ENCODE measurements around the gene TBL2.
"Not testable (repeated sequence)": the region's sequence is repeated elsewhere in the genome, so short reads cannot be mapped to it uniquely, and the experiment has no call there.

Gene TBL2, protein sequence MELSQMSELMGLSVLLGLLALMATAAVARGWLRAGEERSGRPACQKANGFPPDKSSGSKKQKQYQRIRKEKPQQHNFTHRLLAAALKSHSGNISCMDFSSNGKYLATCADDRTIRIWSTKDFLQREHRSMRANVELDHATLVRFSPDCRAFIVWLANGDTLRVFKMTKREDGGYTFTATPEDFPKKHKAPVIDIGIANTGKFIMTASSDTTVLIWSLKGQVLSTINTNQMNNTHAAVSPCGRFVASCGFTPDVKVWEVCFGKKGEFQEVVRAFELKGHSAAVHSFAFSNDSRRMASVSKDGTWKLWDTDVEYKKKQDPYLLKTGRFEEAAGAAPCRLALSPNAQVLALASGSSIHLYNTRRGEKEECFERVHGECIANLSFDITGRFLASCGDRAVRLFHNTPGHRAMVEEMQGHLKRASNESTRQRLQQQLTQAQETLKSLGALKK
- total RNA-seq, result 13.1 reads per million, percentile 37 among the genes with 10 or more reads in this experiment

DNA sequence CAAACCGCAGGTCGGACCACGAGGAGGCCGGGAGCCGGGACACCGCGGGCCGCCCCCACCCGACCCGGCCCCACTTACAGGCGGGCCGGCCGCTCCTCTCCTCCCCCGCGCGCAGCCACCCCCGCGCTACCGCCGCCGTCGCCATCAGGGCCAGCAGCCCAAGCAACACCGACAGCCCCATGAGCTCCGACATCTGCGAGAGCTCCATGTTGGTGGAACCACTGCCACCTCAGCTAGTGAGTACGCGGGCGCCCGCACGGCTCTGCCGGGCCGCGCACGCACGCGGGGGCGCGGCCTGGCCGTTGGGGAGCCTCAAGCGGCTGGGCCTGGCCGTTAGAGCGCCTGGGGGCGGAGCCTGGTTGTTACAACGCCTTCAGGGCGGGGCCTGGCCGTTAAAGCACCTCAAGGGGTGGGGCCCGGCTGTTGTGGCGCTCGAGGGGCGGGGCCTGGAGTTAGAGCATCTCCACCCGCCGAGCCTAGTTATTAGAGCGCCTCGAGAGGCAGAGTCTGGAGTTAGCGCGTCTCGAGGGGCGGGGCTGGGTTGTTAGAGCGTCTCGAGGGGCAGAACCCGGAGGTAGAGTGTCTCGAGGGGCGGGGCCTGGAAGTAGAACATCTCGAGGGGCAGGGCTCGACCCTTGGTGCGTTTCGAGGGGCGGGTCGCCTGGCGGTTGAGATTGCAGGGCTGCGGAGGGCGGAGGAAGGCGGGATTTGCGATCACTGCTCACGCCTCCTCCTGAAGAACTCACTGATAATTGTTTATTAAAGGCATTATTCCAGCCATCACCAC lies at the start of gene TBL2:
Gene TBL2, minus strand, starts transcription at position 238 of the 787 bp plus-strand sequence. Its CDS starts 30 bp downstream, at position 208.
- DNase-seq, result peak; percentile 99

DNA sequence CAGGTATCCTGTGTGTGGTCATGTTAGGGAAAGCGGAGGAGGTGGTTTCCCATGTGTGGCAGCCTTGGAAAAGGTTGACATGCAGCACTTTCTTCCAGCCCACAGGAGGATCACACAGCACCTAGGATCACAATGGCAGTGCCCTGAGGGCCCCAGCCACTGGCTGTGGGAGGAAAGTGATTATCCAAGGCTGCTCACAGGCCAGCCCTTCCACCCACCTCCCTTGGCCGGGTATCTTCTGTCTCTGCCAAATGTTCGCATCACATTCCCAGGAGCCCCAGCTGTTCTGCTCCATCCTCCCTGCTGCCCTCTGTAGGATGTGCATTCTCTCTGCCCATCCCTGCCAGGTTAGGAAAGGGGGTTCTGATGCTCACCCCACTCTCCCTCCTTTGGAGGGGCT lies 48.4 kb upstream of the TBL2 start:
- no peak for DNase-seq

DNA sequence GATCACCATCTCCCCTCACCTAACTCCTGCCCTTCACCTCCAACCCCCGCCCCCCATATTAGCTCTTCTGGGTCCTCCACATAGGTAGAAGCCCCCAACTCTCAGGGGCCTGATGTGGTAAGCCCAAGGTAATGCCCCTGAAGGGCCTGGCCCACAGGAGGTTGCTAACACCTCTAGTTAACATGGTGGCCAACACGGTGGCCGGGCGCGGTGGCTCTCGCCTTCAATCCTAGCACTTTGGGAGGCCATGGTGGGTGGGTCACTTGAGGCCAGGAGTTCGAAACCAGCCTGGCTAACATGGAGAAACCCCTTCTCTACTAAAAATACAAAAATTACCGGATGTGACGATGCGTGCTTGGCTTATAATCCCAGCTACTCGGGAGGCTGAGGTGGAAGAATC lies 46.9 kb upstream of the TBL2 start:
- DNase-seq, result no peak

DNA sequence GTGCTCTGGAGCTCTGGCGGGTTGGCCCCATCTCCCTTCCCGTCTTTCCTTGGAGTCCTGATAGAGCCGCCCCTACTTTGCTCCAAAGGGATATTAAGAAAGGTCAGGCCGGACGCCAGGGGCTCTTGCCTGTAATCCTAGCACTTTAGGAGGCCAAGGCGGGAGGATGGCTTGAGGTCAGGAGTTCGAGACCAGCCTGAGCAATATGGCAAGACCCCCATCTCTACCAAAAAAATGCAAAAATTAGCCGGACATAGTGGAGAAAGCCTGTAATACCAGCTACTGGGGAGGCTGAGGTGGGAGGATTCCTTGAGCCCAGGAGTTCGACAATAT lies 46.3 kb upstream of the TBL2 start:
- no peak for DNase-seq

DNA sequence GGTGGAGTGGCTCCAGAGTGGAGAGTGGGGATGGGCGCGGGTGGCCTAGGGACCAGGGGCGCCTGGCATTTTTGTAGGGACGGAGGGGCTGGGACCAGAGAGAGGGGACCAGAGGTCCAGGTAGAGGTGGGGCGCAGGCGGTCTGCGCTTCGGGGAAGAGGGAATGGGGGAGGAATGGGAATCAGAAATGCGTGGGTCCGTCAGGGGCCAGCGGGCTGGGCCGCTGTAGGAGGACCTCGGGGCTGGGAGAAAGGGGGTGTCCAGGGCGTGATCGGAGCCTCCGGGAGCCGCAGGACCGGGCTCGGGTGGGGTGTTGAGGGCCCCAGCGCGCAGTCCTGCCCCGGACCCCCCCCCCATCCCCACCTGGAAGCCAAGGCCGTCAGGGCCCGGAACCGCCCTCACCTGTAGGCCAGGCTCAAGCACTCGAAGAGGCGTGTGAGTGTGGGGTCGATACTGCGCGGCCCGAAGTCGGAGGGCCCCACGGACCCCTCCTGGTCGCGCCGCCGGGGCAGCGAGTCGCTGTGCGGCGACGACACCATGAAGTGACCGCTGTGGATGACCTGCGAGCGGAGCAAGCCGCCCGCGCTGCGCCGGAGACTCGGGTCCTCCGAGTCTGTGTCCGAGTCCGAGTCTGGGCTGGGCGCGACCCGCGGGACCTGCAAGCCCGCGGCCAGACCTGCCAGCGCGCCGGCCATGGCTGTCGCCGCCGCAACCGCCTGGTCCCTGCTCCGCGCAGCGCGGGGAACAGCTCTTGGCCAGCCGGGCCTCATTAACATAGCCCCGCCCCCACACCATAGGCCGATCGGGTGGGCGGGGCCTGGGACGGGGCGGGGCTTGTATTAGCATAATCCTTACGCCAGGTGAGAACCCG lies 45.7 kb upstream of the TBL2 start, which contains the start of gene MLXIPL:
Gene MLXIPL, minus strand, starts transcription at position 725 of the 871 bp plus-strand sequence. Its CDS starts 30 bp downstream, at position 695.
- DNase-seq, result peak; percentile 34

DNA sequence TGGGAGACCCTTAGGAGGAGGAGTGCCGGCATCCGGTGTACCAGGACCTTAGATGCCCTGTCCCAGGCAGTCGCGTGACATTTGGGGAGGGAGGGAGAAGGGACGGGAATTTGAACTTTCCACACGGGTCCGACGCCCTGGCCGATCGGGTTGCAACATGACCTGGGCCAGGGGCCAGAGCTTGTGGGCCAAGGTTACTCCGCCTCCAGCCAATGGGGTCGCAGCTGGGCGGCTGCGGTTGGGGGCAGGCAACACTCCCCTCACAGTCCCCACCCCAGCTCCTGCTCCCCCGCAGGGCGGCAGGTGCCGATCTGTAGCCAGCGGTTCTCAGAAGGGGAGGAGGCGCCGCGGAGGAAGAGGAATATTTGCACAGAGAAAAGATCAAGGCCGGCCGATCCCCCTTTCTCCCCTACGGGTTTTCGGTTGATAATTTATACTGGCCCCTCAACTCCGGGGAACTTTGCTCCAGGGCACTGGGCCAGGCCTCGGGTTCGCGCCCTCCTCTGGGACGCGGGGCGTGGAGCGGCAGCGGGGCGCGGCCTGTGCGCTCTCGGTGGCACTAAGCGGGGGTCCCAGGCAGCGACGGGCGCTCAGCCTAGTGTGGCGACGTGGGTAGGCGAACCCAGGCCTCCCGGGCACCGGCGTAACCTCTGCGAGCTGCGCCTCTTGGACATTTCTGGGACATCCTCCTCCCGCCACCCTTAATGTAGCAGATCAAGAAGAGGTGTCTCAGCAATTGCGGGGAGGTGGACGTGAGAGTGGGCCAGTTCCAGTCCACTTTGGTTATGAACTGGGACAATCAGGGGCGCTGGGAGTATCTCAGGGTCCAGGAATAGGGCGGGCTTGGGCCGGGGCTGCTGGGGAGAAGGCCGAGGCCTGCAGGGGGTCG lies 44.8 kb upstream of the TBL2 start:
- DNase-seq, result no peak

DNA sequence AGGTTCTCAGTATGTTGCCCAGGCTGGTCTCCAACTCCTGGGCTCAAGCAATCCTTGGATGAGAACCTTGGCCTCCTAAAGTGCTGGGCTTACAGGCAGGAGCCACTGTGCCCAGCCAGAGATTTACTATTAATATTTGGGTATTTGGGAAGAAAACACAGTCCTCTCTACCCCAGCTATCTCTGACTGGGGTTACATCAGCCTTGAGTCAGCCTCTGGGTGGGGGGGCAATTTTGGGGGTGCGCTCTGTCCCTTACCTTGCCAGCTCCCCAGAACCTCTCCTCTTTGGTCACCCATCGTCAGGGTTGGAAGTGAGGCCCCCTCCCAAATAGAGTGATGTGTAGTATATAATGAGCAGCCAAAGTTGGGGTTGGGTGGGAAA lies 44.1 kb upstream of the TBL2 start:
- DNase-seq, result no peak

DNA sequence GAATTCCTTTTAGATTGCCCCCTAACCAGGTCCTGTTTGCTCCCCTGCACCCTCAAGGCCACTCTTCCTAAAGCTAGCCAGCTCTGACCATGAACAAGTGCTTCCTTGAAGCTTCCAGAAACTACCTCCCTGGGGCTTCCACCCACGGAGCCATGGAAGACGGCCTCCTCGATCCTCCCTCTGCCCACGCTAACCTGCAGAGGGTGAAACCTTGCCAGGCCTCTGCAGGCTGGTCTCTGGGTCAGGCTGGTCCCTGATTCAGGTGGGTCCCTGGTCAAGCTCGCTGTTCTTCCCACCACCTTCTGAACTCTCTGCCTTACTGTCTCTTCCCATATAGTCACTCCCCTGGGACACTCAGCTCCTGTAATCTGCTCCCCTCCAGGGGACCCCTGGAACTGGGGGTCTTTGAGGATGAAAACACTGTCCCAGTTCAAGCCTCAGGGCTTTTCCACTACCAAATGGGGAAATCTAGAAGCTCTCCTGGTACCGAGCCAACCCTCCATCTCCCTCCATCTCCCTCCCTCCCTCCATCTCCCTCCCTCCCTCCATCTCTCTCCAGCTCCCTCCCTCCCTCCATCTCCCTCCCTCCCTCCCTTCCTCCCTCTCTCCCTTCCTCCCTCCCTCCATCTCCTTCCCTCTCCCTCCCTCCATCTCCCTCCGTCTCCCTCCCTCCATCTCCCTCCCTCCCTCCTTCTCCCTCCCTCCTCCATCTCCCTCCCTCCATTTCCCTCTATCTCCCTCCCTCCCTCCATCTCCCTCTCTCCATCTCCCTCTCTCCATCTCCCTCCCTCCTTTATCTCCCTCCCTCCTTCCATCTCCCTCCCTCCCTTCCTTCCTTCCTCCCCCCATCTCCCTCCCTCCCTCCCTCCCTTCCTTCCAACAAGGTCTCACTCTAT lies 43.0 kb upstream of the TBL2 start:
- no peak for DNase-seq

DNA sequence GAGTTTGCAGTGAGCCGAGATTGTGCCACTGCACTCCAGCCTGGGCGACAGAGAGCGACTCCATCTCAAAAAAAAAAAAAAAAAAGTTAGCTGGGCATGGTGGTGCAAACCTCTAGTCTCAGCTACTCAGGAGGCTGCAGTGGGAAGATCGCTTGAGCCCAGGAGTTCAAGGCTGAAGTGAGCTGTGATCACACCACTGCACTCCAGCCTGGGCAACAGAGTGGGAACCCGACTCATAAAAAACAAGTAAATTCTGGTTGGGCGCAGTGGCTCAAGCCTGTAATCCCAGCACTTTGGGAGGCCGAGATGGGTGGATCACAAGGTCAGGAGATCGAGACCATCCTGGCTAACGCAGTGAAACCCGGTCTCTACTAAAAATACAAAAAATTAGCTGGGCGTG lies 41.0 kb upstream of the TBL2 start:
- DNase-seq, result not testable (repeated sequence)

DNA sequence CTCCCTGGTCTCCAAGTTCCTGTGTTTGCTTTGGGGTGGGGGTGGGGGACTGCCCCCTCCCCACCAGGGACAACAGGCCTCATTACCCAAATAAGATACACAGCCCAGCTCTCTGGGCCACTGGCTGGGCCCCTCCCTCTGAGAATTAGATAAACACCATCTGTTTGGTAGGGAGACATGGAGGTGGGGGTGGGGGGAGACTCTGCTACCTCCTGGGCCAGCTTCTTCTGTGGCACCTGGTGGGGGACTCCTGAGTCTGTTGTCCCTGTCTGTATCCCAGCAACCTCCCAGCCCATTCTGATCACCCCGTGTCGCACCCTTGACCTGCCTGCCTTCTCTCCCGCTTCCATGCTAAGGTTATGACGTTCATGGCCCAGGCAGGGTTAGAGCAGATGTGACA lies 40.2 kb upstream of the TBL2 start:
- DNase-seq, result no peak

DNA sequence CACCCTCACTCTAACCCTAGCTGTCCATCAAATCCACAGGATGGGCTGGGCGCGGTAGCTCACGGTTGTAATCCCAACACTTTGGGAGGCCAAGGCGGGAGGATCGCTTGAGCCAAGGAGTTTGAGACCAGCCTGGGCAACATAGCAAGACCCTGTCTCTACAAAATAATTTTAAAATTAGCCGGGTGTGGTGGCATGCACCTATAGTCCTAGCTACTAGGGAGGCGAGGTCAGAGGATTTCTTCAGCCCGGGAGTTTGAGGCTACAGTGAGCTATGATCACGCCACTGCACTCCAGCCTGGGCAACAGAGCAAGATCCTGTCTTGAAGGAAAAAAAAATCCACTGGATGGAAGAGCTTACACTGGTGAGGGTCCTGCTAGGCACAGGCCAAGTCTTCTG lies 39.1 kb upstream of the TBL2 start:
- not testable (repeated sequence) for DNase-seq

DNA sequence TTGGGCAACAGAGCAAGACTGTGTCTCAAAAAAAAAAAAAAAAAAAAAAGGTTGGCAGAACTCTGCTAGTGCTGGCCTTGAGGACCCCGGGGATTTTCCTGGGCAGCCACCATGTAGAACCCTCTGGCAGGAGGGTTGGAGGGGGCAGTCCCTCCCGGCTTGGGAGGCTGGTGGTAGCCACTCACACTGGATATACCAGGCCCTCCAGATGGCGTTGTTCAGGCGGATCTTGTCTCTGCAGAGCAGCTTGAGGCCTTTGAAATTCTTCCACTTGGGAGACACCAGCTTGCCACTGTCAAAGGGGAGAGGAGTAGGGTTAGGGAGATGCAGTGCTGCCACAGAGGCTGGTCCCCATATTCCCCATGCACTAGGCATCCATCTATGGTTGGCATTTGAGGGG lies 37.5 kb upstream of the TBL2 start:
- DNase-seq, result no peak

DNA sequence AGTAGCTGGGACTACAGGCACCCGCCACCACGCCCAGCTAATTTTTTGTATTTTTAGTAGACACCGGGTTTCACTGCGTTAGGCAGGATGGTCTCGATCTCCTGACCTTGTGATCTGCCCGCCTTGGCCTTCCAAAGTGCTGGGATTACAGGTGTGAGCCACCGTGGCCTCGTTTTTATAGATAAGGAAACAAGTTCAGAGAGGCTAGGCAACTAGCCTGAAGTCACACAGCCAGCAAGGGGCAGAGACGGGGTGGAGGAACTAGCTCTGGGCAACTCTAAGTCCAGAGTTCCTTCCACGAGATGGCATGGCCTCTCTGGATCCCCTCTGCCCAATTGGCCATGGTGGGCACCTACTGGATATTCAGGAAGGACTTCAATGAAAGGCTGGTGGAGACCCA lies 36.6 kb upstream of the TBL2 start:
- DNase-seq, result not testable (repeated sequence)

DNA sequence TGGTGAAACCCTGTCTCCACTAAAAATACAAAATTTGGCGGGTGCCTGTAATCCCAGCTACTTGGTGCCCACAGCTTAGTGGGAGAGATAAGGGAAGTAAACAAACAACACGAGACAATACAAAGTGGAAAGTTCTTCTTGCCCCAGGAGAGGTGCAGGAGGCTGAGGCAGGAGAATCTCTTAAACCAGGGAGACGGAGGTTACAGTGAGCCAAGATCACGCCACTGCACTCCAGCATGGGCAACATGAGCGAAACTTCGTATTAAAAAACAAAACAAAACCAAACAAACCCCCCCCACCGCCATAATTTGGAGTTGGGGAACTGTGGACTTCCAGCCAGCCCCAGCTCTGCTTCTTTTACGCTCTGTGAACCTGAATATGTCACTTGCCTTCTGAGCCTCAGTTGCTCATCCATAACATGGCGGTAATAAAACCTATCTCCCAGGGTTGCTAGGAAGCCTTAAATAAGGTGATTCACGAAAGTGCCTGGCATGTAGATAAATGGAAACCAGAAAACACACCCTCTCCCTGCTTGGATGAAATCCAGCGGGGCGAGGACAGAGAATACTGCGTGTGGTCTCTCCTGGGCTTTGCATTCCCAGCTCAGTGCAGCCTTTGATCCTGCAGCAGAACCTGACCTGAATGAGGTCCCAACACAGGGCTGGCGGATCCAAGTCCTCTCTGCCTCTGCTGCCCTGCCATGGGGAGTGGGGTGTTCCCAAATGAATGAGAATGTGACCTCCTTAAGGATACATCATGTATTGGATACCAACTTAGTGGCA lies 35.8 kb upstream of the TBL2 start:
- no peak for DNase-seq

DNA sequence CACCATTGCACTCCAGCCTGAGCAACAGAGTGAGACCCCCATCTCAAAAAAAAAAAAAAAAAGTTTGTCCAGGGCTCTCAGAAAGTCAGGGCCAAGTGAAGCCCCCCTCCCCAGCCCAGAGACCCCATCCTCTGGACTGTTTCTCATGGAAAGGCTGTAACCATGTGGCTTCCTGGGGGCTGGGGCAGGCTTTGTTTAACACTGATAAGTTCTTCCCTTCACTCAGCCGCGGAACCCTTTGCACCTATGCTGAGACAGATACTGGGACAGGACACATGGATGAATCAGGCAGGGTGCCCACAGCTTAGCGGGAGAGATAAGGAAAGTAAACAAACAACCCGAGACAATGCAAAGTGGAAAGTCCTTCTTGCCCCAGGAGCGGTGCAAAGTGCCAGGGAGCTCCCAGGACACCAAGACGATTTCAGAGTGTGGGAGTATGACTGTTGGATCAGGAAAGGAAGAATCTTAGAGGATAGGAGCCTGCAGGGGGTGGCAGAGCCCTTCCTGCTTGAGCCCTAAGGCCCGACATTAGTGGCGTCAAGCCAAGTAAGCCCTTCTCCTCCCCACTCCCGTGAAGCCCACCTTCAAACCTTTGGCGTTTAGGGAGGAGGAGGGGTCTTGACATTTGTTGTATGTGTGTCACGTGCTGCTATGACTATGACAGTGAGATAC lies 34.4 kb upstream of the TBL2 start:
- DNase-seq, result no peak

DNA sequence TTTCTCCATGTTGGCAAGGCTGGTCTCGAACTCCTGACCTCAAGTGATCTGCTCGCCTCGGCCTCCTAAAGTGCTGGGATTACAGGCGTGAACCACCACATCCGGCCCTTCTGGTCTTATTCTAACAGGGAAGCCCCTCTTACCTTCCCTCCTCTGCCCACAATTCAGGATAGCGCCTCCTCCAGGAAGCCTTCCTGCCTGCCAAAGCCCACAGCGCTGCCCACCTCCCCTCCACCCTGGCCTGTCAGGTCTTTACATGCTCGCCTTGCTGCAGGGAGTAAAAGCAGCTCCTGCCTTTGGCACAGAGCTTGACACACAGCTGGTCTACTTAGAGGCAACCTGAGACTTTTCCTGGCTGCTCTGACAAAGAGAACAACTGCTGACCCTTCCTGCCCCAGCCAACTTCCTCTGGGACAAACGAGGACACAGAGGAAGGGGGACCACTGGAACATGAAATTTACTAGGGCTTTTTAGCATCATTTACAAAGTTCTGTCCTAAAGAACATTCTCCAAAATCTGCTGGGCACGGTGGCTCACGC lies 32.7 kb upstream of the TBL2 start:
- DNase-seq, result no peak

DNA sequence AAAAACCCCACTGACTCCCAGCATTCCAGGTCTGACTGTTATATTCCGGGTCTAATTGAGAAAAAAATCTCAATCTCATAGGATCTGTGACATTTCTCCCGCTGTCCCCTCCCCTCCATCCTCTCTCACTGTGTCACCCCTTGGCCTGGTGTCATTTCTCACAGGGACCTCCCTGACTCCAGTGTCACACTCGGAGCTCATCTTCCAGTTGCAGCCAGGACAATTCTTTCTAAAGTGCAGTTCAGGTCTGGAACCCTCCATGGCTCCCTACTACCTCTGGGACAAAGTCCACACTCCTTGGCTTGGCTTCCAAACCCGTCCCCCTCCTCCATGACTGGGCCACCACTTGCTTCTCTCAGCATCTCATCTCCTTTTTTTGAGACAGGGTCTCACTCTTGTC lies 31.7 kb upstream of the TBL2 start:
- DNase-seq, result no peak

DNA sequence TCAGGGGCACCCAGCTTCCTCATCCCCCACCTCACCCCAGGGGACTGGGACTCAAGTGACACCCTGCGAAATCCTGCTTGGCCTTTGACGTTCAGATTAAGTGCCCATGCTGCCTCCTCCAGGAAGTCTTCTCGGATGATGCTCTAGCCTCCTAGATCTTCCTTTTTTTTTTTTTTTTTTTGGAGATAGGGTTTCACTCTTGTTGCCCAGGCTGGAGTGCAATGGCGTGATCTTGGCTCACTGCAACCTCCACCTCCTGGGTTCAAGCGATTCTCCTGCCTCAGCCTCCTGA lies 29.3 kb upstream of the TBL2 start:
- not testable (repeated sequence) for DNase-seq

All from effector CD4-positive, alpha-beta T cell (primary cell).